Activated CD4-positive, alpha-beta T cell treated with anti-CD3 and anti-CD28 coated beads, Interleukin-2, amount 10 ng/mL, durations not matched to agents 24 days and 14 days (primary cell): ENCODE results near the gene CUEDC1. TPM values are rescaled to one million over a fixed set of nuclear protein-coding genes. Genes with fewer than 3 reads are reported as not detected.

Experiments
- DNase-seq: peaks from one replicate; pipeline ENCODE4 v3.0.0; 2022
- H3K27ac Mint-ChIP-seq: one replicate; pipeline ENCODE4 v1.8.0; 2022; ENCODE audit warnings: mild to moderate bottlenecking, mixed read lengths
- H3K27me3 Mint-ChIP-seq: one replicate; pipeline ENCODE4 v1.8.0; 2022; ENCODE audit warnings: mixed read lengths
- H3K36me3 Mint-ChIP-seq: one replicate; pipeline ENCODE4 v1.8.0; 2022; ENCODE audit warnings: low read depth, mild to moderate bottlenecking, mixed read lengths
- H3K4me1 Mint-ChIP-seq: one replicate; pipeline ENCODE4 v1.8.0; 2021; ENCODE audit warnings: mixed read lengths
- H3K4me3 Mint-ChIP-seq: one replicate; pipeline ENCODE4 v1.8.0; 2022; ENCODE audit warnings: mild to moderate bottlenecking, moderate library complexity, mixed read lengths
- H3K9me3 Mint-ChIP-seq: one replicate; pipeline ENCODE4 v1.8.0; 2021; ENCODE audit warnings: mixed read lengths
- intact Hi-C: fragments of 100-400 bp; cut with micrococcal nuclease; formaldehyde crosslinking; loops from one replicate; pipeline ENCODE4 v1.15.1; 2023
- total RNA-seq: library from RNA; stranded (reverse); gene quantifications from 2 replicates; pipeline ENCODE4 v1.2.3, GENCODE V29; 2022

Gene CUEDC1
- total RNA-seq, 1 donor from 2014 or later = 0.58 TPM

DNA sequence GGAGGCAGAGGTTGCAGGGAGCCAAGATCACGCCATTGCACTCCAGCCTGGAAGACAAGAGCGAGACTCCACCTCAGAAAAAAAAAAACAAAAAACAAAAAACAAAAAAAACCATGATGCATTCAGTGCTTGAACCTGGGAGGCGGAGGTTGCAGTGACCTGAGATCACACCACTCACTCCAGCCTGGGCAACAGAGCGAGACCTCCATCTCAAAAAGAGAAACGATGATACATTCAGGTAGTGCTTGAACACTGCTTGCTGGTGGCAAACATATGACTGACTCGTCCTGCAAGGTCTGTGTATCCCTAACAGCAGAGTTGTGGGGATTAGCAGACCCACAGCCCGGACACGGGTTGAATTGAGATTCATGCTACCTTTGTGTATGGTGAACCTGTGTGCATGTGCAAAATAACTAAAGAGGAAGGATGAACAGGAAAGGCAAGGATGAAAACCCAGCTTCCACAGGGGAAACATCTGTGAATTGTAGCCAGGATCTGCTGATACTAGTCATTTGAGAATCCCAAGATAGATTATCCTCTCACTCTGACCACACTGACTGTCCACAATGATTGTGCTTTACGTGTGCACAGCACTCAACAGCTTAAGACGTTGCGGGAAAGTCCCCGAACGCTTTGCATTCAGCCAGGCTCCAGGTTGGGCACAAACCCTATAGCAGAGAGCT lies 53.0 kb downstream of the CUEDC1 start:
- H3K27ac Mint-ChIP-seq = no peak overlapping the region

DNA sequence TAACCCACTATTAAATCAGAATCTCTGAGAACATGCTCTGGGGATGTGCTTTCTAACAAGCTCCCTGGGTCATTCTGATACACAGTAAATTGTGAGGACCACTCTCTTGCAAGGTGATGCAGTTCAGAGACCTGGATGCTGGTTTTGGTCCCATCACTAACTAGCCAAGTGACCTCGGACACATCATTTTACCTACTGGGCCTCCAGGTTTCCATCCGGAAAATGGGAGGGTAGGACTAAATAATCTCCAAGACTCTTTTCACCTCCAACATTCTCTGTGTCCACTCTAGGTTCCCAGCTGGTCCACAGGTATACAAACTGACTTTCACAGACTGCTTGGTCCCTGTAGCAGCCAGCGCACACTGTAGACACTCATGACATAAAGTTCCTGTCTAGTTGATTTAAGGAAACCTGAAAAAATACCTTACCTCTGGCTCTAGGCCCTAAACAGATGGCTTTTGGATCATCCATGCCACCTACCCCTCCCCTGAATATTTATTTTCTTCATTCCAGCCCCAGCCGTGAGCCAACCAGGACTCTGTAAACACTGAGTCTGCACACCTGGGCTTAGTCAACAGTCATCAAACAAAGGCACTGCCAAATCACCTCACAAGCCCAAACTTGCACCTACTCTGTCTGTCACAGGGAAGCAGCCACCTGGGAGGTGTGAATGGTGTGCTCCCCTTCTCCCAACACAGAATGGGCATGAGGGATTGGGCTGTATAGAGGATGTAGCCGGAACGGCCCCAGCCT lies 54.0 kb downstream of the CUEDC1 start:
- no peak for DNase-seq
- intact Hi-C loops = no loop called here
- no peaks in the 10 kb centered on the region for H3K27me3 Mint-ChIP-seq
- no peaks in the 10 kb centered on the region for H3K36me3 Mint-ChIP-seq
- peaks cover 15% of the 10 kb centered on the region for H3K4me1 Mint-ChIP-seq
- no peak overlapping the region for H3K4me3 Mint-ChIP-seq
- no peaks in the 10 kb centered on the region for H3K9me3 Mint-ChIP-seq
- H3K27ac Mint-ChIP-seq = no peak overlapping the region

More for the DNA sequence above, 53.0 kb downstream of the CUEDC1 start:
- DNase-seq = no peak
- no peaks in the 10 kb centered on the region for H3K9me3 Mint-ChIP-seq
- H3K27me3 Mint-ChIP-seq = peaks cover 4% of the 10 kb centered on the region
- intact Hi-C loops = no loop called here
- H3K36me3 Mint-ChIP-seq = no peaks in the 10 kb centered on the region
- H3K4me3 Mint-ChIP-seq = no peak overlapping the region
- peaks cover 15% of the 10 kb centered on the region for H3K4me1 Mint-ChIP-seq

DNA sequence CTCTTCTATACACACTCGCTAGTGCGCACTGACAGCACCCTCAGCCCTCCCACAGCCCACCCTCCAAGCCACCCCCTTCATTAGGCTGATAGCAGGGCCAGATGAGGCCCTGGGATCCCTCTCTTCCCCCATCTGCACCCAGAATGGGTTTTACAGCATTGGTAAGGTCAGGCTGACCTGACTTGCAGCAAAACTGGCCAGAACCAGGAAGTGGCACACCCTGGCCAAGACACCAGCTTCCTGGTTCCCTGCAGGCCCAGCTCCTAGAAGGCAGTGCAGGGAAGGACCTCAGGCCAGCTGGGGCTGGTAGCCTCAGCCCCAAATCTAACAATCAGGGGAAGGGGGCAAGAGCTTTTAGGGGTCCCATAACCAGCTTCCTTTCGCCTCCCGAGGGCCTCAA lies 55.4 kb downstream of the CUEDC1 start:
- Mint-ChIP-seq H3K4me3 (no peak overlapping the region), H3K27me3 (peaks cover 1% of the 10 kb centered on the region), H3K27ac (no peak overlapping the region), H3K9me3 (no peaks in the 10 kb centered on the region), H3K4me1 (peaks cover 15% of the 10 kb centered on the region), H3K36me3 (no peaks in the 10 kb centered on the region)
- intact Hi-C loops = loop anchor here (1.0 kb wide), 1 partner anchor 32 kb away; no protein-coding TSS in a partner anchor
- no peak for DNase-seq

DNA sequence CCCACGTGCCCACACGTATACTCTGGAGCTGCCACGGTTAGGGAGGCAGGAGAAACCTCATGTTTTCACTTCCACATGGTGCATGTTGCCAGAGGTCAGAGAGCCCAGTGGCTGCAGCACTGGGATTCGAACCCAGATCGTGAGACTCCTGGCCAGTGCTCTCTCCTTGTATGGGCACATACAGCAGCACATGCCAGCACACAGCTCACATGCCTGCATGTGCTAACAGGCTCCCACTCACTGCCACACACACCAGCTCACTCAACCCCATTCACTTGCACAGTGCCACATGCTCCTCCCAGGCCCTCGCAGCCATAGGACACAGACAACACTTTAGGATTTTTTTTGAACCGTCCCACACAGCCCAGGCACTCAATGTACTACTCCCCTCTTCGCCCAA lies 55.8 kb downstream of the CUEDC1 start:
- H3K4me3 Mint-ChIP-seq = no peak overlapping the region
- no peaks in the 10 kb centered on the region for H3K36me3 Mint-ChIP-seq
- intact Hi-C loops = loop anchor here (1.0 kb wide), 1 partner anchor 31 kb away; no protein-coding TSS in a partner anchor
- no peaks in the 10 kb centered on the region for H3K9me3 Mint-ChIP-seq
- DNase-seq = no peak
- H3K27me3 Mint-ChIP-seq = peaks cover 1% of the 10 kb centered on the region
- peaks cover 15% of the 10 kb centered on the region for H3K4me1 Mint-ChIP-seq
- peak overlapping the region; percentile 4 for H3K27ac Mint-ChIP-seq

DNA sequence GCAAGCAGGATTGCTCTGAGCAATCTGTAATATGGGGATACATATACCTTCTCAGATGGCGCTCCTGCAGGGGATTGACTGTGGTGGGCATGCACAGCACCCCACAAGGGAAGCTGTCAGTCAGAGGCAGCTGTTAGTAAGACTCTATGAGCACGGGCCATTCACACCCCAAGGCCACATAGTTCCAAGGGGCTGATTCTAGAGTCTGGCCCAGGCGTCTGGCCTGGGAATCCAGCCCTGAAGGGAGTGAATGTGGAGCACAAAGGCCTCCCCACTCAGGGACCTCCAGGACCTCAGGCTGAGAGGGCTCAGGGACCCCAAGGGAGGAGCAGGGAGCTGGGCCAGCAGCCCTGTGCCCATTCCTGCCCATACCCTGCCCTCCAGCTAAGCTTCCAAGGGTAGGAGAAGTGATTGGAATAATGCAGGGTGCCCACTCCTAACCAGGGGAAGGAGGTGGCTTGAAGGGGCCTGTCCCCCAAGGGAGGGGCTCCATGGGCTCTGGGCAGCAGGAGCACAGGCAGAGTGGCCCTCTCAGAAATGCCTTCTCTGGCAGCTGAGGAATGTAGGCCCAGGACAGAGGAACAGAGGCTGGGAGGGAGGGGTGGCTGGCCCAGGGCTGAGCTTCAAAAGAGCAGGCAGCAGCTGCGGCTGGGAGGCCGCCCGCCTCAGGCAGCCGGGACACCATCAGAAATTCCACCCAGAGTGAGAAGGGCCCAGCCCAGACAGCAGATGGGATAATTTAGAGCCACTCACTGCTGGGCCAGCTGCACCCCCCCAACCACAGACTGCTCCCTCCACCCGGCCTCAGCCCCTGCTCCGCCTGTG lies 56.5 kb downstream of the CUEDC1 start:
- H3K27ac Mint-ChIP-seq = no peak overlapping the region
- H3K36me3 Mint-ChIP-seq = no peaks in the 10 kb centered on the region
- intact Hi-C loops = loop anchor here (1.0 kb wide), 1 partner anchor 30 kb away; no protein-coding TSS in a partner anchor
- no peak for DNase-seq
- no peak overlapping the region for H3K4me3 Mint-ChIP-seq
- H3K9me3 Mint-ChIP-seq = no peaks in the 10 kb centered on the region
- peaks cover 14% of the 10 kb centered on the region for H3K4me1 Mint-ChIP-seq
- peaks cover 1% of the 10 kb centered on the region for H3K27me3 Mint-ChIP-seq

DNA sequence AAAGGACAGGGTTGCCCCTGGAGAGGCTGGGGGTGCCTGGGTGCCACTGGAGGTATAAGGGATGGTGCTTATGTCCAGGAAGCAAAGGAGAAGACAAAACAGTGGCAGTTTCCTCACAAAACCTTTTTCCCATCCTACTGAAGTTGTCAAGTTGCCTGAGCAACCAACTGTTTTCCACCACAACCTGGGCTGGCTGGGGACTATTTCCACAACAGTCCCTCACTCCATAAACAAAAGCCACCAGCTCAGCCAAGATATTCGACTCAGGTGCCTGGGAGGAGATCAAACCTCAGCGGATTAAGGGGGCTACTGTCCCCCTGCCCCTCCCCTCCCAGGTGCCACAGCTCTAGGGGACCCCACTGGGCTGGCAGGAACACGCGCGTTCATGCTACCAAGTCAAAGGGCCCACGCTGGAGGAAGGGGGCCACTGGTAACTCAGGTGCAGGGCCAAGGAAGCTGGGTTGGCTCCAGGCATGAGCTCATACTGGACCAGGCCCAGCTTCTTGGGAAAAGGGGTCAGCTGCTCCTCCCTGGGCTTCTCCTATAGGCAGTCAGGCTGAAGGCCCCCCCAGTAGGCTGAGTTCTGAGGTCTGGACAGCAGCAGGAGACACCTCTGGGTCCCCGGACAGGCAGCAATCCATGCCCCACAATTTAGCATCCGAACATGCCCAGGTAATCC lies 59.7 kb downstream of the CUEDC1 start:
- Mint-ChIP-seq H3K4me1 (peaks cover 9% of the 10 kb centered on the region), H3K27ac (no peak overlapping the region), H3K36me3 (no peaks in the 10 kb centered on the region), H3K4me3 (no peak overlapping the region), H3K9me3 (no peaks in the 10 kb centered on the region), H3K27me3 (peaks cover 1% of the 10 kb centered on the region)
- DNase-seq = no peak
- intact Hi-C loops = no loop called here

DNA sequence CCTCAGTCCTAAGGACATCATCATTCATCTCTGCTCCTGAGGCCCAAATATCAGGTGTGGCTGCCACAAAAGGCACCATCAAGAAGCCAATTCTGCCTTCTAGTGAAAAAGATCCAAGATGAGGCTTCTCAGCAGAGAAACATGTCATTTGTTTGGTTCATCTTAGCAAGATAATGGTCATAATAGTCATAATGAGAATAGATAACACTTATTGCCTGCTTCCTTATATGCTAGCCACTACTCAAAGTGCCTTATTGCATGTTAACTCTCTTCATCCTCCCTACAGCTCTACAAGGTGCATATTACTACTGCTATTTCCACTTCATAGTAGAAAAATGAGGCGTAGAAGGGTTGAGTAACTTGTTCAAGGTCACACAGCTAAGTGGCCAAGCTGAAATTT lies 60.4 kb downstream of the CUEDC1 start:
- Mint-ChIP-seq H3K4me3 (no peak overlapping the region), H3K4me1 (peaks cover 9% of the 10 kb centered on the region), H3K36me3 (no peaks in the 10 kb centered on the region), H3K27ac (no peak overlapping the region), H3K27me3 (peaks cover 1% of the 10 kb centered on the region), H3K9me3 (no peaks in the 10 kb centered on the region)
- DNase-seq = no peak
- intact Hi-C loops = no loop called here

DNA sequence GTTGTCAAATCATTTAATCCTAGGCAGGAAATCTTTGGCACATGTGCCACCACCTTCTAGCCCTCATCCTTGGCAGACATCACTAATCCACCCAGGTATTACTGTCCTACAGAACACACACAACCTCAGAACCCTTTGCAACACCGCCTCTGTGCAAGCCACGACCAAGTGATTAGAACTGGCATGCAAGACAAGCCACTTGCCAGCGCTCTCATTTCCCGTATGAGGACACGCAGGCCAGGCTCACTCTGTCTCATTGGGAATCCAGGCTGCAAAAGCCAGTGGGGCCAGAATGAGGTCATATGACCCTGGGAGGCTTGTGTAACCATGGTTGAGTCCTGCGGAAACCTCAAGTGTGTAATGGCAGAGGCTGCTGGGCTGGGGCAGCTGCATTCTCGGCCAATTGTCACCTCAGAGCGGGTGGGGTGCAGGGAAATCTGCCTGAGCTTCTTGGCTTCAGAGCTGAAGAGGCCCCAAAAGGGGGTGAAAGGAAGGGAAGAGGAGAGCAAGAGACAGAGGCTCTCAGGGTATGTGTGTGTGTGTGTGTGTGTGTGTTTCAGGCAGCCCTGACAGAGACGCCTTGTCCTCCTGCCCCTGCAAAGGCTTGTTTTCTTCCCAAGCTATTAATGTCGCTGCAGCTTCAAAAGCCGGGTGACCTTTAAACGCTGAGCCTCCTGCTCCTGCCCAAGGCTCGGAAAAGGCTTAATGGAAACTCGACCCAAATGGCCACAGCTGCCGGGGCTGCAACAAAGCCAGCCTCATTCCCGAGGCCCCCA lies 62.2 kb downstream of the CUEDC1 start:
- no peak for DNase-seq
- peaks cover 6% of the 10 kb centered on the region for H3K4me1 Mint-ChIP-seq
- H3K27me3 Mint-ChIP-seq = peaks cover 3% of the 10 kb centered on the region
- no peak overlapping the region for H3K4me3 Mint-ChIP-seq
- no peak overlapping the region for H3K27ac Mint-ChIP-seq
- no peaks in the 10 kb centered on the region for H3K36me3 Mint-ChIP-seq
- intact Hi-C loops = loop anchor here (1.0 to 2.0 kb wide), 2 partner anchors 102 to 220 kb away; no protein-coding TSS in a partner anchor
- no peaks in the 10 kb centered on the region for H3K9me3 Mint-ChIP-seq

DNA sequence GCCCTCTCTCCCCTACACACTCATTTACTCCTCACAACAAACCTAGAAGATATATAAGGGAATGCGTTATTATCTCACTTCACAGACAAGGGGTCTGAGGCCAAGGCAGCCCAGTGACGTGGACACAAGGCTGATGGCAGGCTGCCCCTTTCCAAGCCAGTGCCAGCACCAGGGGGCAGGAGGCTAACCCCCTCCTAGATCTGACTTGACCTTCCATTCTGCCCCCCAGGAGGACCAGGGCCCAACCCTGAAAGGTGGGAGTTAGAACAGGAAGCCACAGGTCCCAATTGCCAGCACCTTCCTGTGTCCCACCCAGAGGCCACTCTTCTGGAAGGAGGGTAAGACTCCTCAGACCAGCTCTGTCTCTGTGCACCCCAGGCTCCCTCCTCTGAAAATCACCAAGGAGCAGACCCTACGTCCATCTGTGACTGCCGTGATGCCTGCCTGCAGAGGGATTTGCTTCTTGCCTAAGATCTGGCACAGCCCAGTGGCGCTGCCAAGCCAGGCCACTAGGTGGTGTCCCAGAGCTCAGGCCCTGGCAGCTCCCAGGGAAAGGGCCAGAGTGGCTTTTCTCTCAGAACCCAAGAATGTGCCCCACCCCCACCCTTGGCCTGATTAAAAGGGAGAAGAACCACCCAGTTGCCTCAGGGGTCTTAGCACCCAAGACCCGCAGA lies 62.9 kb downstream of the CUEDC1 start:
- no peaks in the 10 kb centered on the region for H3K9me3 Mint-ChIP-seq
- peaks cover 3% of the 10 kb centered on the region for H3K27me3 Mint-ChIP-seq
- peaks cover 6% of the 10 kb centered on the region for H3K4me1 Mint-ChIP-seq
- H3K27ac Mint-ChIP-seq = no peak overlapping the region
- H3K36me3 Mint-ChIP-seq = no peaks in the 10 kb centered on the region
- intact Hi-C loops = loop anchor here (1.0 to 2.0 kb wide), 2 partner anchors 103 to 221 kb away; no protein-coding TSS in a partner anchor
- DNase-seq = peak; percentile 94
- no peak overlapping the region for H3K4me3 Mint-ChIP-seq

DNA sequence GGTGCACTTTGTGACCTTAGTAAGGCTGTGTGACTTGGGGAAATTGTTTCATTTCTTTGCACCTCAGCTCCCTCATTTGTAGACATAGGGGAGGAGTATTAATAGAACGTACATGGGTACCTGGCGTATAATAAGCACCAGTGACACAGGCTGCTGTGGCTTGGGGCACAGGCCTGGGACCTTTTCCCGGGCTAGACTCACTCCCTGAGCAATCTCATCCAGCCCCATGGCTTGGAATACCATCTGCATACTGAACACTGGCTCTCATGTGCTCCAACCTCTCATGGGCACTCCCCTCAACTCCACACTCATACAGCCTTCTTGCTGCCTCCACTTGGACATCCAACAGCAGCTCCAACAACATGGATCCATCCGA lies 64.4 kb downstream of the CUEDC1 start:
- intact Hi-C loops = no loop called here
- Mint-ChIP-seq H3K36me3 (no peaks in the 10 kb centered on the region), H3K27ac (no peak overlapping the region), H3K4me1 (peaks cover 6% of the 10 kb centered on the region), H3K27me3 (peaks cover 3% of the 10 kb centered on the region), H3K4me3 (no peak overlapping the region), H3K9me3 (no peaks in the 10 kb centered on the region)
- DNase-seq = no peak

DNA sequence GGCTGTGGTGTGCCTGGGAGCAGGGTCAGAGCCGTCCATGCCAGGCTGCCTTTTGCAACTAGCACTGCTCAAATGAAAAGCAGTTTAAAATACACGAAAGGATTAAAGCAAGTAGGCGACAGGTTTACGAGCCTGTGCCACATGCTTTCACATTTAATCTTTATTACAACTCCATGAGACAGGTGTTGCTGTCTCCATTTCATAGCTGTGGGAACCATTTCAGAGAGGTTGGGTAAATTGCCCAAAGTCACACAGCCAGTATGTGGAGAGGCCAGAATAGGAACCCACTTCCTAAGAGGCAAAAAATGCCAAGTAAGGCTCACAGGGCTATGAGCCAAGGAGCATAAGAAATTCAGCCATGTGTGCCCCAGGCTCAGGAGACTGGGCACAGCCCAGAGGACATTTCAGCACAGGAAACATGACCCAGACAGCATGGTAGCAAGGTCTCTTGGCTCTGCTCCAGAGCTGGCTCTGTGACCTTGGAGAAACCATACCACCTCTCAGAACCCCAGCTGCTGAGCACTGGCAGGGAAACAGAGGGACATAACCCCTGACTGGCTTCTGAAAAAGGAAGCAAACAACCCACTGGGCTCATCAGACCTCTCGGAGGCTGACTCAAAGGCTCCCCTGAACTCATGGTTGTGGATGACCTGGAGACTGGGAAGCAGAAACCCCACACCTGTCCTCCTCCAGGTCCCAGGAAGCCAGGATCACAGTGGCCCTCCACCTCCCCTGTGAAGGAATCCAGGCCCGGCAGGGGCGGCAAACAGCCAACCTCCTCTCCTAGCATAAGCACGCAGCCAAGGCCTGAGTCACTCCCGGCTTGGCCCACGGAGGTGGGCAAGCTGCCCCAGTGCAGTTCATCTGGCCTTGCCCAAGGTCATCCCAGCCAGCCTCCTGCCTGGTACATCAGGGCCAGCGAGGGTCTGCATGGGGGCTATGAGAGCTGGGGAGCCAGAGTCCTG lies 65.0 kb downstream of the CUEDC1 start:
- Mint-ChIP-seq H3K27me3 (peaks cover 3% of the 10 kb centered on the region), H3K27ac (no peak overlapping the region), H3K4me1 (peaks cover 6% of the 10 kb centered on the region), H3K4me3 (no peak overlapping the region), H3K9me3 (no peaks in the 10 kb centered on the region), H3K36me3 (no peaks in the 10 kb centered on the region)
- intact Hi-C loops = no loop called here
- no peak for DNase-seq

DNA sequence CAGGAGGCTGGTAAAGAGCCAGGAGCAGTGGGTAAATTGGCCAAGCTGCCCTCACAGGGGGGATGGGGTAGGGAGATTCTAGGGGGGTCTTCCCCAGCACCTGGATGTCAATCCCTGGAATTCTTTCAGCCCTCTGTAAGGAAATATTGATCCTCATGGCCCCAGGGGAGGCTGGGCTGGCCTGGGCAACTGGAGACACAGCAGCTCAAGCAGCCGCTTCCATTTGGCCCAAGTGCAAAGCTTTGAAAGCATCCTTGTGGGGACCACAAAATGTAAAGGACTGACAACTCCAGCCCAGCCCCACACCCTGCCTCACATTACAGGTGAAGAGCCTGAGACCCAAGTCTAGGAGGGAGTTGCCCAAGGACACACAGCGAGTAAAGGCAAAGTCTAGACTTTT lies 66.0 kb downstream of the CUEDC1 start:
- H3K27me3 Mint-ChIP-seq = peaks cover 4% of the 10 kb centered on the region
- no peak overlapping the region for H3K4me3 Mint-ChIP-seq
- no peak for DNase-seq
- H3K27ac Mint-ChIP-seq = no peak overlapping the region
- no peaks in the 10 kb centered on the region for H3K36me3 Mint-ChIP-seq
- H3K9me3 Mint-ChIP-seq = no peaks in the 10 kb centered on the region
- H3K4me1 Mint-ChIP-seq = peaks cover 6% of the 10 kb centered on the region
- intact Hi-C loops = no loop called here
